HG03457 (cell line): ENCODE data around the gene PRADC1.
A peak's percentile ranks its signal among the peaks of the same experiment; 100 is the strongest.
"Not testable (repeated sequence)": the region's sequence is repeated elsewhere in the genome, so short reads cannot be mapped to it uniquely, and the experiment has no call there.

Experiments
- ATAC-seq: cut with Tn5 transposase; IDR thresholded peaks from one replicate; pipeline ENCODE4 v1.9.1; 2021; ENCODE audit warnings: moderate number of reproducible peaks; ENCODE audit not compliant: unreplicated experiment

PRADC1 gene

DNA sequence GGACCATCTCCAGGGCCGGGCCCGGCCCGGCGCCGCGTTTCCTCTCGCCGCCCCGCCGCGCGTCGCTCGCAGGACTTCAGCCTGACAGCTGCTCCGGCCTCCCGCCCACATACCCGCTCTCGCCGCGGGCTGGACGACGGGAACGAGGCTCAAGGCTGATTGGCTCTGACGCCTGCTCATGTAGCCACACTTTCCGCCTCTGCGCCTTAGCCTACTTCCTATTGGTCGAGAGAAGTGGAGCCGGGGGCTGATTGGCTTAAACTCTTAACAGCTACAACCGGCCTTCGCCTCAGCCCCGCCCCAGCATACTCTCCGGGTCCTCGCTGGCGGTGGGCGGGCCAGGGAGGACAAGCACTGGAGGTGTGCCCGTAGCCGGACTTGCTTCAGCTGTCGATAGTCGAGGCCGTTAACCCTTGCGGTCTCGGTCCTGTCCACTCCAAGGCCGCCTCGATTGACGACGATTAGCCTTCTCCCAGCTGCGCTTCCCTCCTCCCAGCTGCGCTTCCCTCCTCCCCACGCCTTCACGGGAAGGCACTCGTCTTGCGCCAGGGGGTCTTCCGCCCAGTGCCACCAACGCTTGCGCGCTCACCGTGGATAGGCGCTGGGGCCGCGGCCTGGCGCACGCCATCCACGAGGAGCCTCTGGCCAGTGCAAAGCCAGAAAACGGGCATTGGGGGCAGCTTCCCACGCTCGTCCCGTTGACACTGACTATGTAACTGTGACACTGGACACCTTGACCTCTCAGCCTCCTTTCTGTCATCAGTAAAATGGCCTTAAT lies at the start of gene PRADC1:
Gene PRADC1 (minus strand): TSS at position 86 of the 778 bp plus-strand sequence. CDS start 79 bp downstream, at position 7.
- ATAC-seq, result peak; percentile 90

DNA sequence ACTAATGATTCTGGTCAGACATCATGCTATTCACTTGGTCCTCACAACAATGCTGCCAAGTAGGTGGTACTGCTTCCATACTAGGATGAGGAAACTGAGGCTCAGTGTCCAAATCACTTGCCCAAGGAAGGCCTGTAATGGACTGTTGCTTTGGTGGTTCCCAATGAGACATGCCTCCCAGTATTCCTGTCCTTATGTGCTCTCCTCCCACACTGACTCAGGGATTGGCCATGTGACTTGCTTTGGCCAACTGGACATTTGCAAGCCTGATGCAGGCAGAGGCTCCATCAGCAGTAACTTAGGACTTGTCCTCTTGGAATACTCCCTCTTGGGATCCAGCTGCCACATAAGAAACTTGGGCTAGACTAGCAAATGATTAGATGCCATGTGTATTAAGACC lies 48.2 kb upstream of the PRADC1 start:
- ATAC-seq, result no peak

GRCh38 chr2:73279852-73280251 lies 46.8 kb upstream of the PRADC1 start:
- ATAC-seq, result no peak

- ATAC-seq, result no peak
These were observed 39.2 kb upstream of the PRADC1 start for GRCh38 chr2:73272270-73272669.

DNA sequence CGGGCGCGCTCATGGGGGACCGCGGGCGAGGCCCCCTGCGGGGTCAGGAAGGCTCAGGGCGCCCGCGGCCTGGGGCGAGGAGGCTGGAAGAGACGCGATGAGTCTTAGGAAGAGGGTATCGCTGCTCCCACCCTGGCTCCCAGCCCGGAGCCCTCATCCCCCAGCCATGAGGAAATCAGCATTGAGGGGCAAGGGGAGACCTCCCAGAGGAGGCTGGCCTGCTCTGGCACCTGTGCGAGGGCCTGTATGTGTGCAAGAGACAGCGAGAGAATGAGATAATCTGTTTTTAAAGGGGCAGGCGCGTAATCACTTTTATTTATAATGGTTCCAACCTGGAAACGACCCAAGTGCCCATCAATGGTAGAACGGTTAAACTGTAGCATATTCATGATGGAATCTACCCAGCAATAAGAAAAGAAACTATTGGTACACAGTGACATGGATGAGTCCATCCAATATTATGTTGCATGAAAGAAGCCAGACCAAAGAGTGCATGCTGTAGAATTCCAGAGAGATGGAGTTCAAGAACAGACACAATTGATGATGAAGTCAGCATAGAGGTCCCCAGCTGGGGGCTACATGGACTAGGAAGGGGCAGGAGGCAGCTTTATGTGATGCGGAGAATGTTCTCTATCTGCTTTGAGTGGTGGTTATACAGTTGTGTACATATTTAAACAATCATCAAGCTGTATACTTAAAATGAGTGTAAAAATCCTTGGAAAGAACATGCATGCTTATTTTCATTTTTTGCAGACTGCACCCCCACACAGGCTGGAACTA lies 36.8 kb upstream of the PRADC1 start:
- no peak for ATAC-seq

DNA sequence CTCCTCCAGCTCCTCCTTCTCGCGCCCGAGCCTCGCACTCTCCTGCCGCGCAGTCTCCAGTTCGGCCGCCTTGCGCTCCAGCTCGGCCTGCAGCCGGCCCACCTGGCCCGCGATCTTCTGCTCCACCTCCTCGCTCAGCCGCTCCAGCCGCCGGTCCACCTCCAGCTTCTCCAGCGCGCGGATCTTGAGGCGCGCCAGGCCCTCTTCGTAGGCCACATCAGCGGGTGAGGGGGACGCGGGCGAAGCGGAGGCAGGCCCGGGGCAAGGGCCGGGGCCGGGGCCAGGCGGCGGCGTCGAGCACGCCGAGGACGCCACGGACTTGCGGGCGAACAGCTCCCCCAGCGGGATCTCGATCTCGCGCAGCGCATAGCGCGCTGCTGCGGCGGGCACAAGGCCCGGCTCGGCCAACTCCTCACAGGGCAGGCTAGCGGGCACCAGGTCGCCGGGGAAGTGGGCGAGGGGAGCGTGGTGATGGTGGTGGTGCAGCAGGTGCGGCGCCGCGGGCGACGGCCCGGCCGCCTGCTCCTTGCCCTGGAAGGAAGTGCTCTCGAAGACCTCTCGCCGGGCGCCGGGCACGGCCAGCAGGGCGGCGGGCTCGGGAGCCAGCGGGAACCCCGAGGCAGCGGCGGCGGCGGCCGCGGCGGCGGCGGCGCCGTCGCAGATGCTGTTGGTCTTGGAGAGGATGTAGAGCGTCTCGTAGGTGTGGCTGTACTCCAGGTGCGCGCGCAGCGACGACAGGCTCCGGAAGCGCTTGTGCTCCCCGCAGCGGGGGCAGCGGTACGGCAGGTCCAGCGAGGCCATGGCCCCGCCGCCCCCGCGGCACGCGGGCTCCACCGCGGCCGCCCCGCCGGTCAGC lies 36.0 kb upstream of the PRADC1 start:
- peak; percentile 78 for ATAC-seq

DNA sequence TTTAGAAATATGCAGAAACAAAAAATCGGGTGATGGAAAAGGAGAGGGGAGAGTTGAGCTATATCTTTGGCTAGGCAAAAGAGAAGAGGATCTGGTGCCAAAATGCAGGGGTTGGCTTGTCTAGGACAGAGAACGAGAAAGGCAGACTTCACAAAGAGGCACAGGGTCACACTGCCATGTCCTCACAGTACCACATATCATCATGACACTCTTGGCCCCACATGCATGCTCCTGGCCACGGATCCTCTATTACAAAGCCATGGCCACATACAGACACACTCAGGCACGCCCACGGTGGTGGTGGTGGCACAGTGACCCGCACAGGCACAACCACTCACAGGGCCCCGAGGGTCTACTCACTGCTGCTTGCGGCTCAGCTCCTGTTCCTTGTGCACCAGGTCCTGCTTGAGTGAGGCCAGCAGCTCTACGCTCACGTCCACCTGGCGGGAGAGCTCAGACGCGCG lies 35.4 kb upstream of the PRADC1 start:
- ATAC-seq, result no peak

DNA sequence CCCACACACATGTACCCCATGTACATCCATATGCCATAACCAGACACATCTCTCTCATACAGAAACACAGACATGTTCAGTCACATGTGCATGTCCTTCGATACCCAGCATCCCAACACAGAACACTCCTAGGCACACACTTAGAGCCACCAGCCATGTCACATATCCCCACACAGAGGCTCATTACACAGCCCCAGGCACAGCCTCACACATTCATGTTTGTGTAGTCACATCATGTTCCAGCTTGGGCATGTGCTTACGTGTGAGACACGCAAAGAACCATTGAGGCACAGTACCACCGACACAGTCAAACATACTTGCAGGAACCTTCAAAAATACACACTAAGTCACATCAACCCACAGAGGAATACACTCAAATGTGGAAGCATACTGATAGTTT lies 34.0 kb upstream of the PRADC1 start:
- ATAC-seq, result no peak

DNA sequence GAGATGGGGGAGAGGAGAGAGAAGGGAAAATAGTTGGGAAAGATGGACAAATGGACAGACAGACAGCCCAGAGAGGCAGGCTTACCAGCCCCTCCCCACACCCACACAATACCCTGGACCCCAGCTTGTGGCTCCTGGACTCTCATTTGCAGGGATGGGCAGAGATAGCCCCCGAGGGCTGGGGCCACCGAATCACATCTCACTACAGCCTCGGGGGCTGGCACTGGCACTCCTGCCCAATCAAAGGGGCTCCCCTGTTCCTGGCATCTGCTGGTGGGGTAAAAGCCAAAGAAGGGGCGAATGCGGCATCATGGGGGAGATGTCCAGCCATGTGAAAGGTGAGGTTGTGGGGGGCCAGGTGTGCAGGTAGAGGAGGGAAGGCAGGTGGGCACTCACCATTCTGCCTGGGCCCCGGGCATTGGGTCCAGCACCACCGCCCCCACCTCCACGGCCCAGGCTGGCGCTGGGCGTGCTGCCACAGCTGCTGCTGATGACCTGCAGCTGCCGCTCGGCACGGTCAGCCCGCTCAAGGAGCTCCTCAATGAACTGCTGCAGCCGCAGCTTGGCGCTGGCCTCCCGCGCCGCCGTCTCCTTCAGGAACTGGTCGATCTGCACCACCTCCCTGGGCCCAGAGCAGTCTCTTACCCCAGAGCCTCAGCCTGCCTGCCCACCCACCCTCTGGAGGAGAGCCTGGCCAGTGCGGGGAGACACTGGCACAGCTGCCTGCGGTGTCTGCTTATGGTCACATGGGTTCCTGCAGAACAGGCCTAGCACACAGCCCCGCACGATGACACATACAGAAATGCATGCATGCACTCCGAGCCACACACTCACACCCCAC lies 33.2 kb upstream of the PRADC1 start:
- no peak for ATAC-seq

DNA sequence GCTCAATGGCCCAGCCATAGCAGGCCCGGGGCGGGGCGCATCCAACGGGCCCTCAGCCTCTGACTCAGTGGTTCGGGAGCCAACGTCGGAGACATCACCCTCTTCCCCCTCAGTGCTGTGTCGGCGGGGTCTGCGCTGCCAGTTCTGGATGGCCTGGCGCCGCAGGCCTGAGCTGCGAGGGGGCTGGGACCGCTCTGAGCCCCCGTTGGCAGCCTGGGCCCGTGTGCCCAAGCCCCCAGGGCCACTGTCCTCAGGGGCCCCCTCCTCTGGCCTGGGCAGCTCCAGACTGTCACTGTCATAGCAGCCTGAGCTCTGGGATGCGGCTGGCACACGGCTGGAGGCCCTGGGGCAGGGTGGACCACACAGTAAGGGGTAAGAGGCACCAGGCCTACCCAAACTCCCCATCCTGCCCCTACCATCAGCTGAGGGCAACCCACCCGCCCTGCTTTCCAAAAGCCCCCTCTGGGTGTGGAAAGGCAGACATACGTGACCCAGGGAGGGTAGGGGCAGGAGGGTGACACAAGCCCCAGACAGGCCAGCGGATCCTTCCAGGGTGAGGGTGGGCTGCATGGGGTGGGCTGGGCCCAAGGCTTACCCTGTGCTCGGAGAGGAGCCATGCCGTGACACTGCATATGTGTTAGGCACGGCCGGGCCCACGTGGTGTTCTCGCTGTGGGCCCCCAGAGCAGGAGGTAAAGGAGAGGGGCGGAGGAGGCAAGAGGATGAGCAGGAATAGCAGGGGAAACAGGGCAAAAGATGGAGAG lies 32.4 kb upstream of the PRADC1 start:
- ATAC-seq, result no peak

- ATAC-seq, result no peak
These were observed 31.7 kb upstream of the PRADC1 start for GRCh38 chr2:73264783-73265182.

DNA sequence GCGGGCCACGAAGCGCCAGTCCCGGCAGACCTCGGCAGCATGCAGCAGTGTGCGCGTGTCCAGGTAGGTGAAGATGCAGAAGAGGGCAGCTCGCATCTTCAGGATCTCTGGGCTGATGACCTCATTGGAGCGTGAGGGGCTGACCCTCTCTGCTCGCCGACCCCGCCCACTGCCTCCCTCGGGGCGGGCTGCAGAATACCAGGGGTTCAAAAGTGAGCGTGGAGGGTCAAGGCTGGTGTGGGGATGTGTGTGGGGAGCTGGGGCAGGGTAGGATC lies 31.2 kb upstream of the PRADC1 start:
- ATAC-seq, result no peak

- no peak for ATAC-seq
These were observed 30.7 kb upstream of the PRADC1 start for GRCh38 chr2:73263540-73264331.

DNA sequence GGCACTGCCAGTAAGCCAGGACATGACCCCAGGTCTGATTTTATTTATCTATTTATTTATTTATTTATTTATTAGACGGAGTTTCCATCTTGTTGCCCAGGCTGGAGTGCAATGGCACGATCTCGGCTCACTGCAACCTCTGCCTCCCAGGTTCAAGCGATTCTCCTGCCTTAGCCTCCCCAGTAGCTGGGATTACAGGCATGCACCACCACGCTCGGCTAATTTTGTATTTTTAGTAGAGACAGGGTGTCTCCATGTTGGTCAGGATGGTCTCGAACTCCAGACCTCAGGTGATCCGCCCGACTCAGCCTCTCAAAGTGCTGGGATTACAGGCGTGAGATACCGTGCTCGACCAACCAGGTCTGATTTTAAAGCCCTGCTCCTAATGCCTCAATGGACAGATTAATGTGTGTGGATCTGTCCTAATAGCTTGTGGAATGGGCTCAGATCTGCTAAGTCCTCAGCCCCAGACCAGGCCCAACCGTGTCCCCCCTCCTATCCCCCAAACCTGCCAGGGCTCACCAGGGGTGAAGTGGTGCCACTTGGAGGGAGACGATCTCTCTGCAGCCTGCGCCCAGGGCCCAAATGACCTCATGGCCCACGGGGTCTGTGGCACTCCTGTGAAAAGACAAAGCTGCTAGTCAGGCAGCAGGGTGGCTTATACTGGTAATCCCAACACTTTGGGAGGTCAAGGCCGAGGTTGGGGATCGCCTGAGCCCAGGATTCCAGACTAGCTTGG lies 29.8 kb upstream of the PRADC1 start:
- ATAC-seq, result not testable (repeated sequence)

DNA sequence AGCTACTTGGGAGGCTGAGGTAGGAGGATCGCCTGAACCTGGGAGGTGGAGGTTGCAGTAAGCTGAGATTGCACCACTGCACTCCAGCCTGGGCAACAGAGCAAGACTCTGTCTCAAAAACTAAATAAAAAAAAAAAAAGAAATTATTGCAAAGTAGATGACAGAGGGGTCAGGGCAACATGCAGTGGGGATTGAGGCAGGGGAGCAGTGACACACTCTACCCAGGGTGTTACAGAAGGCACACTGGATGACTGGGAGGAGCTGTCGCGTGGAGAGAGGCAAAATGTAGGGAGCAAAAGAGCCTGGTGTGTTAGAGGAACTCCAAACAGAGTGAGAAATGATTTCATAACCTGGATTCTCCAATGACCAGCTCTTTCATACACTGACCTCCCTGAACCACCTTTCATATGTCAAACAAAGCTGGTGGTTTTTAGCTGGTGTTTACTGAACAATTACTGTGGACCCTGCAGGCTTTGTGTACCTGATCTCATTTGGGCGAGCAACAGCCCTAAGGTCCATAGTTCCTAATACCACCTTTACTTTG lies 29.1 kb upstream of the PRADC1 start:
- no peak for ATAC-seq

DNA sequence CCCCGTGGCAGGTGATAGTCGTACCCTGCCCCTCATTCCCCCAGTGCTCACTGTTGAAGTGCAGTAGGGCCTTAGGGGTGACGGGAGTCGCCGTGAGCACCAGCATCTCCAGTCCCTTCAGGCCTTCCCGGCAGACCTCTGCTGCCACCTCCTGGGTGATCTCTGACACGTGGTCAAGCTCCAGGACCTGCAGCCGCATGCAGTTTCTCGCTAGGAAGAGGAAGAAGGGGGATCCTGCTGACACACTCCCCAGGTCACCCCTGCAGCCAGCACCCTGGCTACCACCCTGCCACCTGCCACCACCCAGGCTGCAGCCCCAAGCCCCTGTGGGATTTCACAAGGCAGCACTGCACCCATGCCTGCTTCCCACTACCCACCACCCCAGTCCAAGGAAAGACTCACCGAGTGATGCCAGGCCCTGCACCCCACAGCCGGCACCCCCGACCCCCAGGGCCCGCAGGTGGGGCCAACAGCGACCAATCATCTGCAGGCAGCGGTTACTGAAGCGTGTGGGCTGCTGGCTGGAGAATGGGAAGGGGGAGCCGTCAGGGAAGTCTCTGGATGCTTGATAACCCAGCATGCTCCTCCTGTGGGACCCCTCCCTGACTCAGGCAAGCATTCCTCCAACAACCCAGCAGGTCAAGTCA lies 27.4 kb upstream of the PRADC1 start:
- ATAC-seq, result no peak

GRCh38 chr2:73259704-73260337 lies 26.8 kb upstream of the PRADC1 start:
- no peak for ATAC-seq
